Mesenchymal stem cell (in vitro differentiated cells and primary cell): ENCODE measurements around the gene PLA2G6.

ENCODE experiments used
- DNase-seq: peaks from one replicate; pipeline ENCODE4 v3.0.0-alpha.2; 2013
- H2AFZ ChIP-seq: one replicate; pipeline ENCODE4 v1.6.1; 2013; ENCODE audit warnings: low read depth, mild to moderate bottlenecking, control low read depth, inconsistent platforms, low read length, moderate library complexity
- H2AK5ac ChIP-seq: 2 replicates; pipeline ENCODE4 v1.6.1; 2013; ENCODE audit warnings: low read length, moderate library complexity, mild to moderate bottlenecking, inconsistent platforms; ENCODE audit not compliant: severe bottlenecking
- H2BK120ac ChIP-seq: one replicate; pipeline ENCODE4 v1.6.1; 2013; ENCODE audit warnings: low read depth, mild to moderate bottlenecking, inconsistent platforms, low read length, moderate library complexity
- H2BK12ac ChIP-seq, 2 experiments: one replicate each; pipeline ENCODE4 v1.6.1; 2013; ENCODE audit warnings: inconsistent platforms in 2 of 2, low read length in 2 of 2, mild to moderate bottlenecking in 2 of 2, moderate library complexity in 2 of 2, control low read depth in 1 of 2
- H2BK15ac ChIP-seq: one replicate; pipeline ENCODE4 v1.6.1; 2013; ENCODE audit warnings: mild to moderate bottlenecking, low read depth, inconsistent platforms; ENCODE audit not compliant: poor library complexity, severe bottlenecking
- H2BK5ac ChIP-seq: 2 replicates; pipeline ENCODE4 v1.6.1; 2013; ENCODE audit warnings: low read depth, mild to moderate bottlenecking, low read length, control low read depth, inconsistent platforms; ENCODE audit not compliant: poor library complexity, severe bottlenecking
- H3K14ac ChIP-seq, 2 experiments: one replicate each; pipeline ENCODE4 v1.6.1; 2013; ENCODE audit warnings: inconsistent platforms in 2 of 2, low read length in 2 of 2, control low read depth in 1 of 2, mild to moderate bottlenecking in 1 of 2, moderate library complexity in 1 of 2
- H3K18ac ChIP-seq, 2 experiments: one replicate each; pipeline ENCODE4 v1.6.1; 2013; ENCODE audit warnings: inconsistent platforms in 2 of 2, low read length in 2 of 2, control low read depth in 1 of 2, low read depth in 1 of 2, mild to moderate bottlenecking in 1 of 2
- H3K23ac ChIP-seq, 2 experiments: one replicate each; pipeline ENCODE4 v1.6.1; 2013; ENCODE audit warnings: inconsistent platforms in 2 of 2, low read length in 2 of 2, mild to moderate bottlenecking in 2 of 2, moderate library complexity in 2 of 2, control low read depth in 1 of 2
- H3K27ac ChIP-seq: 2 replicates; pipeline ENCODE4 v1.5.1; 2013; ENCODE audit warnings: mild to moderate bottlenecking, moderate library complexity, low read length, control low read depth, inconsistent platforms; ENCODE audit not compliant: poor library complexity, severe bottlenecking
- H3K27me3 ChIP-seq, 2 experiments: 2 replicates each; pipeline versions ENCODE4 v1.6.1 to v1.7.0; 2013; ENCODE audit warnings: low read length in 2 of 2, mild to moderate bottlenecking in 2 of 2, moderate library complexity in 2 of 2, control low read depth in 1 of 2, inconsistent platforms in 1 of 2; ENCODE audit not compliant: control insufficient read depth in 1 of 2, insufficient read depth in 1 of 2
- H3K36me3 ChIP-seq, 2 experiments: 2 replicates each; pipeline versions ENCODE4 v1.6.1 to v1.7.0; 2013; ENCODE audit warnings: low read length in 2 of 2, control low read depth in 1 of 2, inconsistent platforms in 1 of 2, low read depth in 1 of 2, mild to moderate bottlenecking in 1 of 2; ENCODE audit not compliant: insufficient read depth in 2 of 2, control insufficient read depth in 1 of 2
- H3K4ac ChIP-seq, 2 experiments: one replicate each; pipeline ENCODE4 v1.6.1; 2013; ENCODE audit warnings: inconsistent platforms in 2 of 2, low read length in 2 of 2, mild to moderate bottlenecking in 2 of 2, moderate library complexity in 2 of 2, control low read depth in 1 of 2, low read depth in 1 of 2
- H3K4me1 ChIP-seq: 2 replicates; pipeline ENCODE4 v1.6.1; 2013; ENCODE audit warnings: low read depth, low read length, control low read depth; ENCODE audit not compliant: control insufficient read depth, insufficient read depth
- H3K4me2 ChIP-seq: 2 replicates; pipeline ENCODE4 v1.6.1; 2013; ENCODE audit warnings: low read length, mild to moderate bottlenecking, inconsistent platforms; ENCODE audit not compliant: poor library complexity, severe bottlenecking
- H3K4me3 ChIP-seq, 2 experiments: 2 replicates each; pipeline versions ENCODE4 v1.5.1 to v1.7.0; 2013; ENCODE audit warnings: low read length in 2 of 2, mild to moderate bottlenecking in 2 of 2, control low read depth in 1 of 2, low read depth in 1 of 2; ENCODE audit not compliant: insufficient read depth in 1 of 2
- H3K79me1 ChIP-seq: replicated peaks from 2 replicates; pipeline ENCODE4 v1.6.1; 2013; ENCODE audit warnings: mild to moderate bottlenecking, control low read depth, low read length, inconsistent platforms; ENCODE audit not compliant: poor library complexity, severe bottlenecking
- H3K9ac ChIP-seq: 2 replicates; pipeline ENCODE4 v1.7.0; 2013; ENCODE audit warnings: mild to moderate bottlenecking, low read length, moderate library complexity
- H3K9me3 ChIP-seq: 2 replicates; pipeline ENCODE4 v1.7.0; 2013; ENCODE audit warnings: mild to moderate bottlenecking, low read length; ENCODE audit not compliant: control insufficient read depth
- H4K8ac ChIP-seq: one replicate; pipeline ENCODE4 v1.6.1; 2013; ENCODE audit warnings: inconsistent platforms, mild to moderate bottlenecking, low read length, moderate library complexity
- H4K91ac ChIP-seq: one replicate; pipeline ENCODE4 v1.6.1; 2013; ENCODE audit warnings: mild to moderate bottlenecking, low read length, inconsistent platforms
- WGBS: methylation state at CpG from one replicate; pipeline ENCODE4 v1.1.7; 2013; ENCODE audit warnings: mixed read lengths; 5-methylcytosine and 5-hydroxymethylcytosine counted together

The PLA2G6 gene

GRCh38 chr22:38213319-38213989 is 31.8 kb upstream of the PLA2G6 start:
- peak; percentile 38 for DNase-seq
- Histone ChIP-seq H2BK15ac (no peak overlapping the region), H2AK5ac (no peak overlapping the region), H2BK12ac (peak overlapping the region in 1 of 2 experiments; percentile 33), H2BK5ac (no peak overlapping the region), H3K14ac (peak overlapping the region in 1 of 2 experiments; percentile 72), H3K4me1 (peaks cover 18% of the 10 kb centered on the region), H3K27ac (no peak overlapping the region), H3K23ac (peak overlapping the region in 1 of 2 experiments; percentile 47), H3K4me3 (no peak overlapping the region), H3K9me3 (no peaks in the 10 kb centered on the region), H3K27me3 (no peaks in the 10 kb centered on the region), H3K36me3 (peaks cover 34 to 52% of the 10 kb centered on the region in 2 experiments), H3K4ac (no peak overlapping the region), H4K91ac (no peak overlapping the region), H3K4me2 (no peak overlapping the region), H4K8ac (no peak overlapping the region), H3K9ac (peak overlapping the region; percentile 49), H2AFZ (no peak overlapping the region), H3K79me1 (peaks cover 37% of the 10 kb centered on the region), H3K18ac (no peak overlapping the region), H2BK120ac (no peak overlapping the region)
- 94% methylated on average over 6 of the region's 6 CpGs for WGBS

GRCh38 chr22:38212442-38212841 is 30.8 kb upstream of the PLA2G6 start:
- Histone ChIP-seq H3K4me1 (peaks cover 13% of the 10 kb centered on the region), H3K9me3 (no peaks in the 10 kb centered on the region), H3K4ac (no peak overlapping the region), H3K18ac (no peak overlapping the region), H3K4me3 (no peak overlapping the region), H4K8ac (no peak overlapping the region), H3K9ac (no peak overlapping the region), H3K23ac (no peak overlapping the region), H2AK5ac (no peak overlapping the region), H2BK5ac (no peak overlapping the region), H3K36me3 (peaks cover 41 to 61% of the 10 kb centered on the region in 2 experiments), H2BK12ac (no peak overlapping the region), H3K14ac (no peak overlapping the region), H3K4me2 (no peak overlapping the region), H2AFZ (no peak overlapping the region), H2BK15ac (no peak overlapping the region), H3K27ac (no peak overlapping the region), H4K91ac (no peak overlapping the region), H2BK120ac (no peak overlapping the region), H3K27me3 (no peaks in the 10 kb centered on the region), H3K79me1 (peaks cover 44% of the 10 kb centered on the region)
- WGBS, result 100% methylated on average over 1 of the region's 2 CpGs
- DNase-seq, result no peak

- Histone ChIP-seq H3K9ac (no peak overlapping the region), H2BK15ac (no peak overlapping the region), H3K36me3 (peaks cover 39 to 58% of the 10 kb centered on the region in 2 experiments)
Observed at GRCh38 chr22:38211556-38211955, 29.9 kb upstream of the PLA2G6 start.

GRCh38 chr22:38208551-38208968 is 26.9 kb upstream of the PLA2G6 start:
- H2AFZ ChIP-seq, result no peak overlapping the region
- no peak overlapping the region for H3K4me3 ChIP-seq
- H2BK5ac ChIP-seq, result no peak overlapping the region
- no peaks in the 10 kb centered on the region for H3K27me3 ChIP-seq
- no peak overlapping the region for H2AK5ac ChIP-seq
- no peak overlapping the region for H2BK120ac ChIP-seq
- H3K27ac ChIP-seq, result no peak overlapping the region
- no peak overlapping the region for H3K23ac ChIP-seq
- H3K4me2 ChIP-seq, result no peak overlapping the region
- no peak overlapping the region for H2BK12ac ChIP-seq
- peaks cover 43% of the 10 kb centered on the region for H3K79me1 ChIP-seq
- no peak overlapping the region for H3K18ac ChIP-seq
- H3K4me1 ChIP-seq, result peaks cover 22% of the 10 kb centered on the region
- peak overlapping the region; percentile 44 for H3K9ac ChIP-seq
- peaks cover 17 to 31% of the 10 kb centered on the region in 2 experiments for H3K36me3 ChIP-seq
- 90% methylated on average over 5 of the region's 6 CpGs for WGBS
- peak; percentile 35 for DNase-seq
- no peak overlapping the region for H3K4ac ChIP-seq
- no peak overlapping the region for H4K91ac ChIP-seq
- H3K14ac ChIP-seq, result no peak overlapping the region
- H3K9me3 ChIP-seq, result no peaks in the 10 kb centered on the region
- no peak overlapping the region for H4K8ac ChIP-seq
- H2BK15ac ChIP-seq, result no peak overlapping the region

More at GRCh38 chr22:38211556-38211955, 29.9 kb upstream of the PLA2G6 start:
- no peak overlapping the region for H3K4me2 ChIP-seq
- WGBS, result 99% methylated on average over 4 of the region's 7 CpGs
- H3K14ac ChIP-seq, result no peak overlapping the region
- H2BK5ac ChIP-seq, result no peak overlapping the region
- no peak overlapping the region for H2AFZ ChIP-seq
- H3K4me3 ChIP-seq, result no peak overlapping the region
- no peak overlapping the region for H4K91ac ChIP-seq
- H2AK5ac ChIP-seq, result no peak overlapping the region
- peak; percentile 36 for DNase-seq
- no peak overlapping the region for H2BK120ac ChIP-seq
- no peak overlapping the region for H4K8ac ChIP-seq
- no peak overlapping the region for H3K23ac ChIP-seq
- peaks cover 13% of the 10 kb centered on the region for H3K4me1 ChIP-seq
- no peak overlapping the region for H3K18ac ChIP-seq
- H2BK12ac ChIP-seq, result no peak overlapping the region
- H3K9me3 ChIP-seq, result no peaks in the 10 kb centered on the region
- H3K27ac ChIP-seq, result no peak overlapping the region
- no peak overlapping the region for H3K4ac ChIP-seq
- peaks cover 47% of the 10 kb centered on the region for H3K79me1 ChIP-seq
- no peaks in the 10 kb centered on the region for H3K27me3 ChIP-seq
